Mucosa of stomach (tissue), 1 donor: ENCODE results near the gene STX8.
"Not testable (repeated sequence)": the region's sequence is repeated elsewhere in the genome, so short reads cannot be mapped to it uniquely, and the experiment has no call there.

Experiments used
- H3K27me3 ChIP-seq: one replicate; pipeline ENCODE4 v1.7.0; 2013; ENCODE audit warnings: mild to moderate bottlenecking, low read length; ENCODE audit not compliant: control insufficient read depth, insufficient read depth
- H3K36me3 ChIP-seq: one replicate; pipeline ENCODE4 v1.7.0; 2013; ENCODE audit warnings: low read length; ENCODE audit not compliant: control insufficient read depth, insufficient read depth
- H3K4me1 ChIP-seq: one replicate; pipeline ENCODE4 v1.7.0; 2013; ENCODE audit warnings: mild to moderate bottlenecking, low read length; ENCODE audit not compliant: control insufficient read depth, insufficient read depth
- H3K4me3 ChIP-seq: one replicate; pipeline ENCODE4 v1.7.0; 2013; ENCODE audit warnings: low read length
- H3K9ac ChIP-seq: one replicate; pipeline ENCODE4 v1.7.0; 2013; ENCODE audit warnings: mild to moderate bottlenecking, low read length, moderate library complexity
- H3K9me3 ChIP-seq: one replicate; pipeline ENCODE4 v1.7.0; 2013; ENCODE audit warnings: mild to moderate bottlenecking, low read length, moderate library complexity; ENCODE audit not compliant: control insufficient read depth
- donor health status: Pancreatic carcinoma.

The STX8 gene

GRCh38 chr17:9343516-9343915 lies 232.1 kb downstream of the STX8 start:
- no peaks in the 10 kb centered on the region for H3K27me3 ChIP-seq
- no peaks in the 10 kb centered on the region for H3K4me1 ChIP-seq
- H3K4me3 ChIP-seq, result no peak overlapping the region
- no peak overlapping the region for H3K9ac ChIP-seq
- H3K36me3 ChIP-seq, result no peaks in the 10 kb centered on the region
- H3K9me3 ChIP-seq, result no peaks in the 10 kb centered on the region

DNA sequence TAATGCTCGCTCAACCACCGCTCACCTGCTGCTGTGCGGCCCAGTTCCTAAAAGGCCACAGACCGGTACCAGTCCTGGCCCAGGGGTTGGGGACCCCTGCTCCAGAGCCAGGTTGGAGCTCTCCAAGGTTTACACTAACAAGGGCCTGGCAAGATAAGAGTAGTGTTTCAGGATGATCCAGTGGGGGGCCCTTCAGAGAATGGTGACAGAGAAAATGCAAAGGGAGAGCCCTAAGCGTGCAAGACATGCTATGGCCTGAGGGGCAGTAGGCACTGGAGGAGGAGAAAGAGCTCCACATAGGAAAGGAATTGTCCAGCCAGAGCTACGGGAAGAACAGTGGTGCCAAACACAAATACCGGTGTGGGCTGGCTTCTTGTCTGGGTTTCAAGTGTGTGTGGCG lies 233.4 kb downstream of the STX8 start:
- Histone ChIP-seq H3K9me3 (no peaks in the 10 kb centered on the region), H3K9ac (no peak overlapping the region), H3K4me3 (no peak overlapping the region), H3K36me3 (no peaks in the 10 kb centered on the region), H3K27me3 (no peaks in the 10 kb centered on the region), H3K4me1 (no peaks in the 10 kb centered on the region)

GRCh38 chr17:9339958-9340357 lies 235.7 kb downstream of the STX8 start:
- H3K9me3 ChIP-seq, result peaks cover 4% of the 10 kb centered on the region
- no peaks in the 10 kb centered on the region for H3K36me3 ChIP-seq
- no peaks in the 10 kb centered on the region for H3K4me1 ChIP-seq
- H3K27me3 ChIP-seq, result no peaks in the 10 kb centered on the region
- no peak overlapping the region for H3K9ac ChIP-seq
- H3K4me3 ChIP-seq, result no peak overlapping the region

DNA sequence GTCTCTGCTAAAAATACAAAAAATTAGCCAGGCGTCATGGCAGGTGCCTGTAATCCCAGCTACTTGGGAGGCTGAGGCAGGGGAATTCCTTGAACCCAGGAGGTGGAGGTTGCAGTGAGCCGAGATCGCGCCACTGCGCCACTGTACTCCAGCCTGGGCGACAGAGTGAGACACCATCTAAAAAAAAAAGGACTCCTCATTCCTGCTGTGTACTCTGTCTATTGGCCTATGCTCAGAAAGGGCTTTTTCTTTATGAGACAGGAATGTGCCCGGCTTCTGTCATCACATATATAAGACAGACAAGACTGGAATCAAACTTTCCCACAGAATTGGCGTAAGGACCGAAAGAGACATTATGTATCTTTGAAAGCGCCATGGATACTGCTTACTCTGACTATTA lies 236.1 kb downstream of the STX8 start:
- H3K27me3 ChIP-seq, H3K36me3 ChIP-seq, H3K9ac ChIP-seq, H3K4me1 ChIP-seq, H3K9me3 ChIP-seq, H3K4me3 ChIP-seq: not testable (repeated sequence)

- Histone ChIP-seq H3K9ac (no peak overlapping the region), H3K4me1 (no peaks in the 10 kb centered on the region), H3K36me3 (no peaks in the 10 kb centered on the region), H3K4me3 (no peak overlapping the region), H3K27me3 (no peaks in the 10 kb centered on the region), H3K9me3 (peaks cover 4% of the 10 kb centered on the region)
These were observed 238.8 kb downstream of the STX8 start for GRCh38 chr17:9336817-9337216.

GRCh38 chr17:9334536-9335446 lies 240.8 kb downstream of the STX8 start:
- H3K27me3 ChIP-seq, result no peaks in the 10 kb centered on the region
- no peak overlapping the region for H3K4me3 ChIP-seq
- H3K36me3 ChIP-seq, result no peaks in the 10 kb centered on the region
- H3K4me1 ChIP-seq, result no peaks in the 10 kb centered on the region
- no peak overlapping the region for H3K9ac ChIP-seq
- peaks cover 4% of the 10 kb centered on the region for H3K9me3 ChIP-seq

DNA sequence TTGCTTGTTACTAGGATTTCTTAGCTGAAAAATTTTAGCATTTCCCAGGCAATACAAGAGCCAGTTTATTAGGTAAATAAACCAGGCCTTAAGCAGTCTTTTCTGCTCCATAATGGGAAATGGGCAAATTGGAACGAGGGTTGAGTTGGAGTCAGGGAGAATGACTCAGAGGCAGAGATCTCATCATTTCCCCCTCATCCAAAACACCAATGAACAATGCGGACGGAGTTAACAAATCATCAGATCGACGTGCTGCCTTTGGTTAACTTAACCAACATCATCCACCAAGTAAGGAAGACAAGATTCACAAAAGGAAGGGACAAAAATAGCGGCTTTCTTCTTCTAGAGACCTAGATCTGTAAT lies 243.5 kb downstream of the STX8 start:
- Histone ChIP-seq H3K9ac (no peak overlapping the region), H3K9me3 (peaks cover 4% of the 10 kb centered on the region), H3K27me3 (no peaks in the 10 kb centered on the region), H3K36me3 (no peaks in the 10 kb centered on the region), H3K4me1 (no peaks in the 10 kb centered on the region), H3K4me3 (no peak overlapping the region)

DNA sequence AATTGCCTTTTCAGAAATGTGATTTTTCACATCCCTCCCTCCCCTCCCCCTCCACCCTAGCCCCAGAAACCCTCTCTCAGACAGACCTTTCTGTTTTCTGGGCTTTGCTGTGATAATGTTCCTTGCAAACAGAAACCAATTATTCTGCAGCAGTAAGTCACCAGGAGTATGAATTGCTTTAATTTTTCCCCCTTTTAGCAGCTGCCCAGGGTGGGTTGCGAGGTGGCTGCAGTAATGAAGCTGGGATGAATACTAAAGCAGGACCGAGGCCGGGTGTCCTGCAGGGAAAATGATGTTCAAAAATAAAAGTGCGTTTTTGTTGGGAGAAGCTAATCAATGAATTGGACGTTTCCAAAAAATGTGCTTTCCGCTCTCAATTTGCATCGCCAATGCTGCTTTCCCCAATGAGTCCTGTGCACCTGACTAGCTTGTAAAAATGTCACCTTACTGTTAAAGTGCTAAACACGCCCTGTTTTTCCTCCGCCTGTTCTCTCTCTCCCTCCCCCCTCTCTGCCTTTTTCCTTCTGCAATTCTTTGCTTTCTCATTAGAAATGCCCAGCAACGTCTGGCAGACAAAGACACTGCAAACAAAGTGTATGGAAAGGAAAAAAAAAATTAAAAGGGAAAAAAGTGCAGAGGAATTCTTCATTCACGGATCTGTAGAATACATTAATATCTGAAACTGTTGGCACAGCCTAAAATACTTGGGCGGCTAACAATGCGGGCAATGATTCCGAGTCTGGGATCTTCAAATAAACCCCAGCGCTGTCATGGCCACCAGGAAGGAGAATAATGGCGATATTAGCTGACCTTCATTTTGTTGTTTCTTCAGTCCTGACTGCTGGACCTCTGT lies 244.1 kb downstream of the STX8 start:
- peaks cover 4% of the 10 kb centered on the region for H3K9me3 ChIP-seq
- H3K27me3 ChIP-seq, result no peaks in the 10 kb centered on the region
- H3K4me3 ChIP-seq, result no peak overlapping the region
- H3K36me3 ChIP-seq, result no peaks in the 10 kb centered on the region
- no peak overlapping the region for H3K9ac ChIP-seq
- H3K4me1 ChIP-seq, result no peaks in the 10 kb centered on the region

GRCh38 chr17:9330611-9331271 lies 244.9 kb downstream of the STX8 start:
- Histone ChIP-seq H3K9me3 (peaks cover 1% of the 10 kb centered on the region), H3K4me1 (no peaks in the 10 kb centered on the region), H3K9ac (no peak overlapping the region), H3K27me3 (no peaks in the 10 kb centered on the region), H3K36me3 (no peaks in the 10 kb centered on the region), H3K4me3 (no peak overlapping the region)

GRCh38 chr17:9330141-9330540 lies 245.5 kb downstream of the STX8 start:
- Histone ChIP-seq H3K36me3 (no peaks in the 10 kb centered on the region), H3K4me3 (no peak overlapping the region), H3K27me3 (no peaks in the 10 kb centered on the region), H3K4me1 (no peaks in the 10 kb centered on the region), H3K9ac (no peak overlapping the region), H3K9me3 (no peaks in the 10 kb centered on the region)

DNA sequence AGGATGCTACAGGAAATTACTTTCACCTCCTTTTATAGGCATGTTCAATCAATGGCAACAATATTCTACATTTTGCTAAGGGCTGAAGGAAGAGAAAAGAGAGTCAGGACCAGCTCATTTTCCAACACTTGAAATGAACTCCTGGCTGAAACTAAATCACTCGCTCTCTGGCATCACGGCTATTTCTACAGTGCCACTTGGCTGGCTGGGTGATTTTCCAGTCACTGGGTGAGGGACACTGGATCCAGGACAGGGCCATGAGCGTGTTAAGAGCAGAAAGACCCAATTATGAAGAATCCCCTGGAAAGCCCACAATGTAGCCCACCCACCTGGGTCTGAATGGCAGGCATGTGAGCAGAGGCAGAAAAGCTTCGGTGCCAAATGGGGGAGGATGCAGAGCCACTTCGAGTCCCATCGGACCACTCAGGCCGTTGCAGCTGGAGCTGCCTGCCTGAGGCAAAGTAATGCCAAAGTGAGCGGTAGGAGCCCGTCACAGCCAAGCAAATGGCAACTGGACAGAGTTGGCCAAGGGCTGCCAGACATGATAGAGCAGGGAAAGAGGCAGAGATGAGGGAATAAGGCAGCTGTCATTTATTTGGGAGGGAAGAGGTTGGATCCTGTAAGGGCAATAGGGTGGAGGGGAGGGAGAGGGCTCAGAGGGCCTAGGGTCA lies 246.2 kb downstream of the STX8 start:
- H3K9ac ChIP-seq, result no peak overlapping the region
- no peaks in the 10 kb centered on the region for H3K27me3 ChIP-seq
- no peaks in the 10 kb centered on the region for H3K4me1 ChIP-seq
- no peaks in the 10 kb centered on the region for H3K36me3 ChIP-seq
- H3K9me3 ChIP-seq, result no peaks in the 10 kb centered on the region
- no peak overlapping the region for H3K4me3 ChIP-seq
